Activated T-cell treated with anti-CD3 and anti-CD28 coated beads for 48 hours (primary cell): ENCODE data around the gene BCOR.

Experiments
- DNase-seq: peaks from one replicate; pipeline ENCODE4 v3.0.0-alpha.2; 2020; ENCODE audit warnings: low read depth

BCOR gene

GRCh38 chrX:40063555-40063954, 34.2 kb downstream of the BCOR start:
- no peak for DNase-seq

DNA sequence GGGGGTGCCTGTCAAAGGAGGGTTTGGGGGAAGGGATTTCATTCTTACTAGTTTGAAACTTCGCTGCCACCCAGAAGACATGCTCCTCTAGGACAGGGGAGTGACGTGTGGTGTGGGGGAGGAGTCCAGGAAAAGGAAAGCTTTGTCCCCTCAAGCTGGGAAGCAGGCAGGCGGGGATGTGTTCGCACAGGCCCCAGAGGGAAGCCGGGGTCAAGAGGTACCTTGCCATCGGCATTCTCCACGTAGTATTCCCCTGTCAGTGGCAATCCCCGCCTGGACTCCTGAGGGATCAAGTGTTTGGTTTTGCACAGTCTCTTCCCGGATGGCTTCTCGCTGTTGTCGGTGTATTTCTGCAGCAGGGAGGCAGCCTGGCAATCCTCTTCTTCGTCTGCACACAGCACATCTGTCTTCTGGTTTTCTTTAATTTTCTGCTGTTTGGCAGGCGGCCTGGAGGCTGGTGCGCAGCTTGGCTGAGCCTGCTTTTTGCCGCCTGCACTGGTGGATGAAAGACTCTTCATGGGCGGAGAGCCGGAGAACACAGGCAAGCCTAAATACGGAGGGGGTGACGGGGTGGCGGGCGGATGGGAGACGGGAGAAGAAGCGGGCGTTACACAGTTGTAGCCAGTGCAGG, 35.1 kb downstream of the BCOR start:
- DNase-seq, result no peak

DNA sequence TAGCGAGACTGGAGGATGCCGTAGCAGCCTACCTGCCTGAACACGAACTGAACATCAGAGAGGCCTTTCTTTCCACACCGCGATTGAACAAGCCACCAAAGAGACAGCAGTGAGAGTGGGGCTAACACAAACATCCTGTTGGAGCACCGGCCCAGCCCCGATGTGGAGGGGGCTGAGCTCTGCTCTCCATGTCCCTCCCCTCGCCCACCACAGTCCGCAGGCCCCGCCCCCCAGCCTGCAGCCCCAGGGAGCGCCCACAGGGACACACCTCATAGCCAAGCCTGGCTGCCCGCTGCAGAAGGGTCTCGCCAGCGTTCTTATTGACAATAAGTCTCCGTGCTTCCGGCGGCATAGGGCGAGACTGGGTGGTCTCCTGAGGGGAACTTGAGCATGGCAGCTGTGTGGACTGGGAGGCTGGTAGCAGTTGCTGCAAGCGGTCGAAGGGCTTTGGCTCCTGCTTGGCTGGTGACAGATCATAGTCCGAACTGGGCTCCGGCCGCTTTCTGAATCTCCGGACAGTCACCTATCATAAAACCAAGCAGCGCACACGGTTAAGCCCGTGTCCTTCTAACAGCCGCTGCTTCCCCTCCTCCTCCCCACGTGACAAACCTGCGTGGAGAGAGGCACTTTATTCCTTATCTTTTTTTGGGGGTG, 35.8 kb downstream of the BCOR start:
- DNase-seq, result no peak

GRCh38 chrX:40061005-40061404, 36.8 kb downstream of the BCOR start:
- DNase-seq, result no peak

GRCh38 chrX:40060356-40060845, 37.4 kb downstream of the BCOR start:
- DNase-seq, result no peak

- no peak for DNase-seq
Measured at GRCh38 chrX:40058719-40059118, 39.0 kb downstream of the BCOR start.

- no peak for DNase-seq
Measured at GRCh38 chrX:40057405-40057804, 40.4 kb downstream of the BCOR start.

GRCh38 chrX:40056420-40056819, 41.3 kb downstream of the BCOR start:
- no peak for DNase-seq

DNA sequence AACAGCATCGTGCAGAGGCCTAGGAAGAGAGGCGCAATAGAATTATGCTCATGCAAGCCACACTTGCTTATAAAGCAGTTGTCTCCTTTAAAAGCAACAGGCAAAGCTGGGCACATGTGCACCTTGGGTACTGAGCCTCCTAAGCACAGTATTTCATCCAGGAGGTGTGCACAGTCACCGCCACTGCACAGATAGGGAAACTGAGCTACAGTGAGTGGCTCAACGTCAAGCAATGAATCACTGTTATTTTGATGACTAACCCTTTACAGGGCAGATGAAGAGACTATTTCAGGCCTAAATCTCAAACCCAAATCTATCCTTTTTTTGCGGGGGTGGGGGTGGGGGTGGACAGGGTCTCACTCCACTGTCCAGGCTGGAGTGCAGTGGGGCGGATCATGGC, 42.3 kb downstream of the BCOR start:
- DNase-seq, result no peak

GRCh38 chrX:40054793-40055192, 43.0 kb downstream of the BCOR start:
- DNase-seq, result no peak

GRCh38 chrX:40050532-40050931, 47.2 kb downstream of the BCOR start:
- DNase-seq, result no peak

DNA sequence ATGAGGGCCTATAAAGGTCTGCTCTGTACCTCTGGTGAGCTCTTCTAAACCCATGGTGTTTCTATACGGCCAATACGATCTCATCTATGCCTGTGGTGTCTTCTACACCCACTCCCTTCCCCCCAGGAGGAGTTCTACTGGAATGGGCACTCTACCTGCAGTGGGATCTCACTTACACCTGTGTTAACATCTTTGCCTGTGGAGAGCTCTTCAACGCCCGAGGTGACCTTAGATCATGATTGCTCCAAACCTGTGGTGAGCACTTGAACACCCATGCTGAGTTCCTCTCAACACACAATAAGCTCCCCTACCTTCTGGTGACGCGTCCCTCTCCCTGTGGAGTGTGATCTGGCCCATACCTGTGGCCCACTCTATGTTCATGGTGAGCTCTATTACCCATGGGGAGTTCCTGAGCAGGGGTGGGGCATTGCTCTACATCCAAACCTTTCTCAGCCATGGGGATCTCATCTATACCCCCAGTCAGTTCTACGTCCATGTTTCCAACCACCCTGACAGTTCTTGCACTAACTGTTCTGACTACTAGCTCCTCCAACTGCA, 48.6 kb downstream of the BCOR start:
- no peak for DNase-seq

- no peak for DNase-seq
Measured at GRCh38 chrX:40047485-40047884, 50.3 kb downstream of the BCOR start.

- no peak for DNase-seq
Measured at GRCh38 chrX:40043895-40044294, 53.9 kb downstream of the BCOR start.

DNA sequence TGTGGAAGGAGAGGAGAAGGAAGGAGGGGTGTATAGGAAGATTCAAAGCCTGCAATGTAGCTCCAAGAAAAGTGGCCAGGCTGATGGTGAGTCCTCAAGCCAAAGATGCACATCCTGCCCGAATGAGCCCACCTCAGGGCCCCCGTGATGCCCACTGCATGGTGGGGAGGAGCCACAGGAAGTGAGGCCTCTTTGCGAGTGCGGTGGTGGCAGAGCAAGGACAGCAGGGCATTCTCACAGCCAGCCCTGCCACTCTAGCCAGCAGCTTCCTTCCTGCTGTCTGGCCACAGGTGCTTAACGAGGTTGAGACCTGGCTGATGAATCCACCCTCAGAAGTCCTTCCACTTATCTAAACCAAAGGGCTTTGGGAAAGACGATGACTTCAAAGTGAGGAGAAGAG, 55.8 kb downstream of the BCOR start:
- DNase-seq, result no peak

DNA sequence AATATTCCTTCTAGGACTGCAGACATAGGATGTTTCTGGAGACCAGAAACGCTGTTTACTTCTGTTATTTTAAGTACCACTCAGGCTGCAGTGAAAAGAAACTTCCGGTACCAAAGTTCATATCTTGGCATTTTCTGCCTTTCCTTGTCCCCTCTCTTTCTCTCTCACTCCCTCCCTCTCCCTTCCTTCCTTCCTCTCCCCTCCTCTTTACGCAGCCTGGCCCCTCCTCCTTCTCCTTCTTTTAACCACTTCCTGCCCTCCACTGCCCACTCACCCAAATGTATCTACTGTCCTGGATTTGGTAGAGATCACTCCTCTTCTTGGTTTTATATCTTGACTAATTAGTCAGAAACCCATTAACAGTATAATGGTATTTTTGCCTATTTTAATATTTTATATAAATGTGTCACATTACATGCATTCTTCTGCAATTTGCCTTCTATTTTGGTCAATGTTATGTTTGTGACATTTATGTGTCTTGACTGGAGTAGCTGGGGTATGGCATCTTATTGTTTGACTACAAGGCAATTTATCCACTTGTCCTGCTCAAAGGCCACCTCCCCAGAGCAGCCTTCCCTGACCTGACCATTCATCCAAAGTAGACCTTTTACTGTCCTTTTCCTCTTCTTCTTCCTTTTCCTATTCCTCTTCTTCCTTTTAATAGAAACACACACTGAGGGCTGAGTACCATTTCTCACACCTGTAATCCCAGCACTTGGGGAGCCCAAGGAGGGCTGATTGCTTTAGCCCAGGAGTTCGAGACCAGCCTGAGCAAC, 56.9 kb downstream of the BCOR start:
- DNase-seq, result no peak

DNA sequence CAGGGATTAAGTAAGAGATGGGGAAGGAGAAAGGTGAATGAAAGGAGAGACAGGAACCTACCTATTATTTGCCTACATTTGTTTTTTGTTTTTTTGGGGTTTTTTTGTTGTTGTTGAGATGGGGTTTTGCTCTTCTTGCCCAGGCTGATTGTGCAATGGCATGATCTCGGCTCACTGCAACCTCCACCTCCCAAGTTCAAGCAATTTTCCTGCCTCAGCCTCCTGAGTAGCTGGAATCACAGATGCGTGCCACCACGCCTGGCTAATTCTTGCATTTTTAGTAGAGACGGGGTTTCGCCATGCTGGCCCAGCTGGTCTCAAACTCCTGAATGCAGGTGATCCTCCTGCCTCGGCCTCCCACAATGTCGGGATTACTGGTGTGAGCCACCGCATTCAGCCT, 57.9 kb downstream of the BCOR start:
- DNase-seq, result no peak

- DNase-seq, result no peak
Measured at GRCh38 chrX:40037367-40037766, 60.4 kb downstream of the BCOR start.

GRCh38 chrX:40035726-40036125, 62.0 kb downstream of the BCOR start:
- no peak for DNase-seq

DNA sequence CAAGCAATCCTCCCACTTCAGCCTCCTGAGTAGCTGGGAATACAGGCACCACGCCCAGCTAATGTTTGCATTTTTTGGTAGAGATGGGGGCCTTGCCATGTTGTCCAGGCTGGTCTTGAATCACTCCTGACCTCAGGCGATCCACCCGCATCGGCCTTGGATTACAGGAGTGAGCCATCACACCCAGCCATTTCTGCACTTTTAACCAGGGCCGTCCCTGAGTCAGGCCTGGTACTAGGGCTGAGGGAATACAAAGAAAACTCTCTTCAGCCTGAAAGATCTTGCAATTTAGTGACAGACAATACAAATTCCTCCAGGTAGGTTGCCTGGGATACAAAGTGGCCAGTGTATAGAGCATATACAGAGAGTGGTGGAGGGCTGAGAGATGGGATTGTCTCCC, 65.8 kb downstream of the BCOR start:
- DNase-seq, result no peak

GRCh38 chrX:40030205-40030604, 67.6 kb downstream of the BCOR start:
- no peak for DNase-seq

- no peak for DNase-seq
Measured at GRCh38 chrX:40022421-40022820, 75.3 kb downstream of the BCOR start.

- no peak for DNase-seq
Measured at GRCh38 chrX:40021647-40022046, 76.1 kb downstream of the BCOR start.
